Endothelial cell of umbilical vein (primary cell): ENCODE results near the gene PTMA. TPM values are rescaled to one million over a fixed set of nuclear protein-coding genes. Genes with fewer than 3 reads are reported as not detected.

Source experiments
- BruUV-seq: library from RNA; stranded (reverse); fragments of 400-500 nt; replicated peaks from 2 replicates; lab custom pipeline; 2021; lab: Mats Ljungman, UMichigan
- CTCF ChIA-PET: fragments of 300-600, 350-600 bp; sonication (Branson Sonifier 250); formaldehyde crosslinking; loops from one replicate; lab custom pipeline; 2021; ENCODE audit warnings: antibody characterized with exemption, inconsistent platforms; lab: Charles Lee
- POLR2A ChIA-PET: fragments of 300-600, 350-600 bp; sonication (Branson Sonifier 250); formaldehyde crosslinking; loops from one replicate; lab custom pipeline; 2021; ENCODE audit warnings: antibody characterized with exemption, inconsistent platforms; lab: Charles Lee
- DNase-seq: peaks from one replicate; pipeline ENCODE4 v3.0.0-alpha.2; 2011; ENCODE audit warnings: low read depth, low spot score
- FAIRE-seq: peaks from 2 replicates; lab custom pipeline; 2011; peaks lifted over from hg19 to GRCh38; lab: Jason Lieb, UNC
- H2AFZ ChIP-seq: 2 replicates; pipeline ENCODE4 v1.6.0; 2012; ENCODE audit warnings: low read depth, low read length, control low read depth, inconsistent platforms
- H3K27ac ChIP-seq: 2 replicates; pipeline ENCODE4 v1.5.1; 2011; ENCODE audit warnings: low read depth, mild to moderate bottlenecking, control low read depth, low read length, moderate library complexity; ENCODE audit not compliant: insufficient read depth
- H3K27me3 ChIP-seq, 2 experiments: 2 replicates each; pipeline versions ENCODE4 v1.6.0 to v1.6.1; 2011; ENCODE audit warnings: low read length in 2 of 2, mixed read lengths in 1 of 2; ENCODE audit not compliant: control insufficient read depth in 2 of 2, insufficient read depth in 2 of 2
- H3K36me3 ChIP-seq, 2 experiments: 2 replicates in 1 of 2; 3 replicates in 1 of 2; pipeline ENCODE4 v1.5.1; 2011; ENCODE audit warnings: low read length in 2 of 2, mild to moderate bottlenecking in 1 of 2, moderate library complexity in 1 of 2; ENCODE audit not compliant: control insufficient read depth in 2 of 2, insufficient read depth in 2 of 2; ENCODE audit errors: extremely low read depth in 1 of 2
- H3K4me1 ChIP-seq: 3 replicates; pipeline ENCODE4 v1.5.1; 2011; ENCODE audit warnings: mild to moderate bottlenecking, low read length; ENCODE audit not compliant: control insufficient read depth, insufficient read depth; ENCODE audit errors: extremely low read depth
- H3K4me2 ChIP-seq: 2 replicates; pipeline ENCODE4 v1.6.1; 2011; ENCODE audit warnings: low read length, control low read depth, mixed read lengths; ENCODE audit not compliant: insufficient read depth
- H3K4me3 ChIP-seq, 3 experiments: fragments of 200-600 bp in 1 of 3; sonication (generic), shearing (Covaris generic) in 1 of 3; replicated peaks in 1 of 3; 2 replicates each; pipeline ENCODE4 v1.5.1; 2011 to 2016; ENCODE audit warnings: control low read depth in 3 of 3, low read length in 3 of 3, mild to moderate bottlenecking in 2 of 3, inconsistent platforms in 1 of 3, low read depth in 1 of 3, moderate library complexity in 1 of 3; ENCODE audit not compliant: insufficient read depth in 1 of 3
- H3K79me2 ChIP-seq: 2 replicates; pipeline ENCODE4 v1.6.0; 2012; ENCODE audit warnings: low read length, inconsistent platforms; ENCODE audit not compliant: control insufficient read depth, insufficient read depth
- H3K9ac ChIP-seq: replicated peaks from 2 replicates; pipeline ENCODE3; 2011; ENCODE audit warnings: low read length, control low read depth; ENCODE audit not compliant: insufficient read depth; ENCODE audit errors: extremely low read depth
- H3K9me1 ChIP-seq: replicated peaks from 3 replicates; pipeline ENCODE4 v1.6.0; 2011; ENCODE audit warnings: mild to moderate bottlenecking, low read length; ENCODE audit not compliant: control insufficient read depth, insufficient read depth; ENCODE audit errors: extremely low read depth
- H3K9me3 ChIP-seq: replicated peaks from 2 replicates; pipeline ENCODE4 v1.5.1; 2012; ENCODE audit warnings: low read length, inconsistent platforms; ENCODE audit not compliant: control insufficient read depth, insufficient read depth
- H4K20me1 ChIP-seq: replicated peaks from 2 replicates; pipeline ENCODE3; 2011; ENCODE audit warnings: mild to moderate bottlenecking, low read length; ENCODE audit not compliant: control insufficient read depth, insufficient read depth; ENCODE audit errors: extremely low read depth
- EZH2 ChIP-seq: IDR thresholded peaks from 2 replicates; pipeline ENCODE4 v1.6.1; 2012; ENCODE audit warnings: borderline replicate concordance, low read depth, mild to moderate bottlenecking, moderate library complexity, low read length, inconsistent platforms; ENCODE audit not compliant: severe bottlenecking
- FOS ChIP-seq: IDR thresholded peaks from 2 replicates; pipeline ENCODE4 v1.6.1; 2011; ENCODE audit warnings: mild to moderate bottlenecking, low read length, moderate library complexity, borderline replicate concordance; ENCODE audit not compliant: insufficient read depth
- GATA2 ChIP-seq: IDR thresholded peaks from 2 replicates; pipeline ENCODE4 v1.7.0; 2011; ENCODE audit warnings: low read depth, mild to moderate bottlenecking, moderate library complexity, mixed read lengths, low read length; ENCODE audit not compliant: insufficient read length, insufficient read depth
- JUN ChIP-seq: IDR thresholded peaks from 2 replicates; pipeline ENCODE4 v1.6.1; 2011; ENCODE audit warnings: borderline replicate concordance, low read depth; ENCODE audit not compliant: insufficient read length, insufficient read depth
- MYC ChIP-seq: IDR thresholded peaks from one replicate; pipeline ENCODE4 v1.6.1; 2011; ENCODE audit warnings: mild to moderate bottlenecking, low read depth, low read length
- POLR2A ChIP-seq: IDR thresholded peaks from 2 replicates; pipeline ENCODE4 v1.6.1; 2012; ENCODE audit warnings: low read depth, mild to moderate bottlenecking, control low read depth, low read length
- POLR2AphosphoS5 ChIP-seq: IDR thresholded peaks from 2 replicates; pipeline ENCODE4 v1.6.1; 2012; ENCODE audit warnings: low read depth, mild to moderate bottlenecking, control low read depth, low read length, moderate library complexity; ENCODE audit not compliant: insufficient read depth
- dilution Hi-C: fragments of 300-500 bp; cut with MboI; formaldehyde crosslinking; loops from one replicate; pipeline ENCODE4 v1.15.0; 2019; ENCODE audit warnings: low sequenced_read_pairs; ENCODE audit not compliant: extremely low pct_ligation_motif_present
- intact Hi-C: fragments of 100-400 bp; cut with micrococcal nuclease; formaldehyde crosslinking; loops from one replicate; pipeline ENCODE4 v1.10.0; 2022
- polyA plus RNA-seq, 4 experiments: library from polyadenylated mRNA; depleted of rRNA in 3 of 4; stranded (reverse) in 3 of 4; unstranded in 1 of 4; fragments of >200 nt; gene quantifications; 2 replicates each; pipeline versions ENCODE4 v1.2.1 to v1.2.3, GENCODE V29; 2011 to 2012; ENCODE audit warnings: missing spikeins in 1 of 4
- total RNA-seq: library from RNA; stranded (reverse); gene quantifications from 2 replicates; pipeline ENCODE4 v1.2.3, GENCODE V29; 2021
- TF ChIP-seq, protein P1 (sequence below), 2 donors: IDR thresholded peaks; 1 replicate in 1 of 2; 2 replicates in 1 of 2; pipeline ENCODE4 v1.5.1; 2011; ENCODE audit warnings: low read length in 2 of 2, mild to moderate bottlenecking in 2 of 2, moderate library complexity in 2 of 2, control low read depth in 1 of 2, inconsistent platforms in 1 of 2, low read depth in 1 of 2; ENCODE audit not compliant: insufficient read depth in 1 of 2; ENCODE audit errors: extremely low read depth in 1 of 2
- TF ChIP-seq, protein P2 (sequence below): IDR thresholded peaks from 2 replicates; pipeline ENCODE4 v1.6.1; 2011; ENCODE audit not compliant: insufficient read depth, insufficient read length

The PTMA gene
- total and polyA plus RNA-seq, 2 donors (not counting 3 experiments of a cell fraction or from before 2014, with no cell fraction given), result 404 to 1,488 TPM

DNA sequence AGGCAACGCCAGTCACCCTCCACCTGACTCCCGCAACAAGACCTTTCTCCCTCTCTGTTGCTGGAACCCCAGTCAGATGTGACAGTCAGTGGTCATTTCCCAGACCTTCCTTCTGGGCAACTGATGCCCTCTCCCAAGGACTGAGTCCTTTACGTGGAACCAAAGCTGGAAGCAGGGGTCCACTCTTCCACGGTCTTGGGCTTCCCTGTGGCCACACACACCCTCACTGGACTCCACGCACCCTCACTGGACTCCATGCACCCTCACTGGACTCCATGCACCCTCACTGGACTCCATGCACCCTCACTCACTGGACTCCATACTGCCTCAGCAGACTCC, 7.1 kb downstream of the PTMA start:
- Histone ChIP-seq H3K4me3 (no peak overlapping the region), H3K4me2 (no peak overlapping the region), H3K4me1 (peaks cover 27% of the 10 kb centered on the region), H3K36me3 (peaks cover 11 to 17% of the 10 kb centered on the region in 2 experiments), H3K27me3 (no peaks in the 10 kb centered on the region), H2AFZ (no peak overlapping the region), H3K27ac (no peak overlapping the region), H3K79me2 (peaks cover 22% of the 10 kb centered on the region), H4K20me1 (no peaks in the 10 kb centered on the region), H3K9me1 (no peaks in the 10 kb centered on the region), H3K9me3 (no peaks in the 10 kb centered on the region), H3K9ac (no peak overlapping the region)
- FAIRE-seq (no peak), DNase-seq (no peak)
- BruUV-seq, result no TSS peak
- intact Hi-C loops, result loop anchor here (1.0 kb wide), 5 partner anchors 28 to 152 kb away; no protein-coding TSS in a partner anchor
- ChIA-PET CTCF (interaction anchor here (0.6 to 13.8 kb wide), 32 partner anchors 9 to 251 kb away, joined by 3 to 583 read pairs (median 6); partner anchors contain the start of genes COPS7B, NCL and PDE6D), POLR2A (interaction anchor here (0.8 kb wide), 1 partner anchor 38 kb away, joined by 3 read pairs; no protein-coding TSS in a partner anchor)
- no peak for TF ChIP-seq GATA2
- no peak for TF ChIP-seq FOS
- TF ChIP-seq POLR2AphosphoS5, result no peak
- no peak for TF ChIP-seq MYC
- no peak for TF ChIP-seq POLR2A
- TF ChIP-seq, protein P1, sequence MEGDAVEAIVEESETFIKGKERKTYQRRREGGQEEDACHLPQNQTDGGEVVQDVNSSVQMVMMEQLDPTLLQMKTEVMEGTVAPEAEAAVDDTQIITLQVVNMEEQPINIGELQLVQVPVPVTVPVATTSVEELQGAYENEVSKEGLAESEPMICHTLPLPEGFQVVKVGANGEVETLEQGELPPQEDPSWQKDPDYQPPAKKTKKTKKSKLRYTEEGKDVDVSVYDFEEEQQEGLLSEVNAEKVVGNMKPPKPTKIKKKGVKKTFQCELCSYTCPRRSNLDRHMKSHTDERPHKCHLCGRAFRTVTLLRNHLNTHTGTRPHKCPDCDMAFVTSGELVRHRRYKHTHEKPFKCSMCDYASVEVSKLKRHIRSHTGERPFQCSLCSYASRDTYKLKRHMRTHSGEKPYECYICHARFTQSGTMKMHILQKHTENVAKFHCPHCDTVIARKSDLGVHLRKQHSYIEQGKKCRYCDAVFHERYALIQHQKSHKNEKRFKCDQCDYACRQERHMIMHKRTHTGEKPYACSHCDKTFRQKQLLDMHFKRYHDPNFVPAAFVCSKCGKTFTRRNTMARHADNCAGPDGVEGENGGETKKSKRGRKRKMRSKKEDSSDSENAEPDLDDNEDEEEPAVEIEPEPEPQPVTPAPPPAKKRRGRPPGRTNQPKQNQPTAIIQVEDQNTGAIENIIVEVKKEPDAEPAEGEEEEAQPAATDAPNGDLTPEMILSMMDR (IDR thresholded peaks at IDR 0.05; ENCODE audit: extremely low read depth in 1 of 2, insufficient read depth in 1 of 2, low read depth in 1 of 2, low read length in 2 of 2), result no peak
- TF ChIP-seq EZH2, result no peak
- no peak for TF ChIP-seq JUN
- TF ChIP-seq, protein P2, sequence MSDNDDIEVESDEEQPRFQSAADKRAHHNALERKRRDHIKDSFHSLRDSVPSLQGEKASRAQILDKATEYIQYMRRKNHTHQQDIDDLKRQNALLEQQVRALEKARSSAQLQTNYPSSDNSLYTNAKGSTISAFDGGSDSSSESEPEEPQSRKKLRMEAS, result no peak
- dilution Hi-C loops, result no loop called here
